ENCODE results near the gene CXorf38. TPM values are rescaled to one million over a fixed set of nuclear protein-coding genes. Genes with fewer than 3 reads are reported as not detected.

CXorf38 gene, protein sequence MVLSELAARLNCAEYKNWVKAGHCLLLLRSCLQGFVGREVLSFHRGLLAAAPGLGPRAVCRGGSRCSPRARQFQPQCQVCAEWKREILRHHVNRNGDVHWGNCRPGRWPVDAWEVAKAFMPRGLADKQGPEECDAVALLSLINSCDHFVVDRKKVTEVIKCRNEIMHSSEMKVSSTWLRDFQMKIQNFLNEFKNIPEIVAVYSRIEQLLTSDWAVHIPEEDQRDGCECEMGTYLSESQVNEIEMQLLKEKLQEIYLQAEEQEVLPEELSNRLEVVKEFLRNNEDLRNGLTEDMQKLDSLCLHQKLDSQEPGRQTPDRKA
- total RNA-seq (2014; rRNA removed) (16.2 and 18.3 TPM in 2 replicates), Bru-seq, nascent RNA (percentile 82 among the genes with signal in this experiment), BruChase-seq, experiment 1, labeled RNA remaining after a 6-hour chase (percentile 86 among the genes with signal in this experiment), BruChase-seq, experiment 2, labeled RNA remaining after a 2-hour chase (percentile 88 among the genes with signal in this experiment)
- long read RNA-seq, transcript CXorf38-201 (7 exons, 2,118 nt) = major isoform, 15 of 34 reads
- long read RNA-seq, partial matches to known transcripts = 4 of 34 reads
- long read RNA-seq, other reads (novel, unspliced or antisense) = 15 of 34 reads

GRCh38 chrX:40647307-40648197 is at the start of gene CXorf38:
CXorf38 (minus strand) TSS chrX:40647561; CDS start chrX:40647520, 41 bp downstream.
- H3K4me3 ChIP-seq (ENCODE audit: low read length) = peak within 1 kb of the TSS; percentile 83
- CTCF ChIA-PET = no interaction called here
- peak within 1 kb of the TSS; percentile 79 for H3K4me2 ChIP-seq (ENCODE audit: low read length)
- H3K27ac ChIP-seq (ENCODE audit: low read length) = peak within 1 kb of the TSS; percentile 61
- POLR2A ChIA-PET (ENCODE audit: unreplicated experiment) = no interaction called here
- BruUV-seq (replicated peaks) = no TSS peak
- intact Hi-C loops (cut with micrococcal nuclease) = no loop called here
- TF ChIP-seq EZH2 (IDR thresholded peaks at IDR 0.05; ENCODE audit: low read length, unreplicated experiment) = no peak
- H2AFZ ChIP-seq (ENCODE audit: low read length) = peak within 1 kb of the TSS; percentile 73
- no peaks in the 10 kb centered on the region for H4K20me1 ChIP-seq (ENCODE audit: low read length)
- peak; percentile 94 for DNase-seq
- H3K27me3 ChIP-seq (ENCODE audit: low read length) = no peaks in the 10 kb centered on the region
- H3K9ac ChIP-seq (ENCODE audit: low read length) = peak within 1 kb of the TSS; percentile 93
- H3K36me3 ChIP-seq (ENCODE audit: low read depth, low read length) = peaks cover 4% of the 10 kb centered on the region; the same call in 1 of the 2 replicates
- H3F3A ChIP-seq (ENCODE audit: low read length, unreplicated experiment) = no peaks in the 10 kb centered on the region
- peaks cover 47% of the 10 kb centered on the region for H3K79me2 ChIP-seq (ENCODE audit: low read length)
- peak; percentile 71 for ATAC-seq
- peaks cover 18% of the 10 kb centered on the region for H3K4me1 ChIP-seq (ENCODE audit: insufficient read depth, low read length)
- no peaks in the 10 kb centered on the region for H3K9me3 ChIP-seq (ENCODE audit: low read length)
- no peaks in the 10 kb centered on the region for H3K9me2 ChIP-seq (replicated peaks; ENCODE audit: low read length)

DNA sequence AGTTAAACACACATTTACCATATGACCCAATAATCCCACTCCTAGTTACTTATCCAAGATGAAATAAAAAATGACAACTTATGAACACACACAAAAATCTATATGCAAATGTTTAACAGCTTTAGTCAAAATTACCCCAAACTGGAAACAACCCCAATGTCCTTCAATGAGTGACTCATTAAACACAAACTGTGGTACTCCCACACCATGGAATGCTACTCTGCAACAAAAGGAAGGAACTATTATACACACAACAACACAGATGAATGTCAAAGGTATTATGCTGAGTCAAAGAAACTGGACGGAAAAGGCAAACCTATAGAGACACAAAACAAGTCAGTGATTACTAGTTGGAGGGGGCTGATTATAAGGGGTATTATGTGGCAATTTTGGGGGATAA is 47.4 kb upstream of the CXorf38 start:
- no peaks in the 10 kb centered on the region for H3K27me3 ChIP-seq (ENCODE audit: low read length)
- ChIA-PET POLR2A (ENCODE audit: unreplicated experiment) (no interaction called here), CTCF (no interaction called here)
- H3K9ac ChIP-seq (ENCODE audit: low read length) = no peak overlapping the region
- no peak overlapping the region for H2AFZ ChIP-seq (ENCODE audit: low read length)
- H3K4me1 ChIP-seq (ENCODE audit: insufficient read depth, low read length) = no peaks in the 10 kb centered on the region
- BruUV-seq (replicated peaks) = no TSS peak
- no peaks in the 10 kb centered on the region for H3K9me2 ChIP-seq (replicated peaks; ENCODE audit: low read length)
- peaks cover 37% of the 10 kb centered on the region for H3K36me3 ChIP-seq (ENCODE audit: low read depth, low read length)
- H3K4me2 ChIP-seq (ENCODE audit: low read length) = no peak overlapping the region
- TF ChIP-seq EZH2 (IDR thresholded peaks at IDR 0.05; ENCODE audit: low read length, unreplicated experiment) (no peak), EZH2phosphoT487 (IDR thresholded peaks at IDR 0.05; ENCODE audit: borderline replicate concordance, low read length) (no peak)
- TF ChIP-seq, protein P1, sequence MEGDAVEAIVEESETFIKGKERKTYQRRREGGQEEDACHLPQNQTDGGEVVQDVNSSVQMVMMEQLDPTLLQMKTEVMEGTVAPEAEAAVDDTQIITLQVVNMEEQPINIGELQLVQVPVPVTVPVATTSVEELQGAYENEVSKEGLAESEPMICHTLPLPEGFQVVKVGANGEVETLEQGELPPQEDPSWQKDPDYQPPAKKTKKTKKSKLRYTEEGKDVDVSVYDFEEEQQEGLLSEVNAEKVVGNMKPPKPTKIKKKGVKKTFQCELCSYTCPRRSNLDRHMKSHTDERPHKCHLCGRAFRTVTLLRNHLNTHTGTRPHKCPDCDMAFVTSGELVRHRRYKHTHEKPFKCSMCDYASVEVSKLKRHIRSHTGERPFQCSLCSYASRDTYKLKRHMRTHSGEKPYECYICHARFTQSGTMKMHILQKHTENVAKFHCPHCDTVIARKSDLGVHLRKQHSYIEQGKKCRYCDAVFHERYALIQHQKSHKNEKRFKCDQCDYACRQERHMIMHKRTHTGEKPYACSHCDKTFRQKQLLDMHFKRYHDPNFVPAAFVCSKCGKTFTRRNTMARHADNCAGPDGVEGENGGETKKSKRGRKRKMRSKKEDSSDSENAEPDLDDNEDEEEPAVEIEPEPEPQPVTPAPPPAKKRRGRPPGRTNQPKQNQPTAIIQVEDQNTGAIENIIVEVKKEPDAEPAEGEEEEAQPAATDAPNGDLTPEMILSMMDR (conservative IDR thresholded peaks at IDR 0.05; ENCODE audit: low read depth, low read length) = no peak
- DNase-seq (peak; percentile 12), ATAC-seq (no peak)
- no peaks in the 10 kb centered on the region for H3F3A ChIP-seq (ENCODE audit: low read length, unreplicated experiment)
- no peak overlapping the region for H3K4me3 ChIP-seq (ENCODE audit: low read length)
- no peaks in the 10 kb centered on the region for H4K20me1 ChIP-seq (ENCODE audit: low read length)
- intact Hi-C loops (cut with micrococcal nuclease) = no loop called here
- H3K27ac ChIP-seq (ENCODE audit: low read length) = no peak overlapping the region
- no peaks in the 10 kb centered on the region for H3K79me2 ChIP-seq (ENCODE audit: low read length)
- H3K9me3 ChIP-seq (ENCODE audit: low read length) = no peaks in the 10 kb centered on the region

- Histone ChIP-seq H3K9ac (ENCODE audit: low read length) (no peak overlapping the region), H4K20me1 (ENCODE audit: low read length) (no peaks in the 10 kb centered on the region), H3K4me3 (ENCODE audit: low read length) (no peak overlapping the region), H3K9me2 (replicated peaks; ENCODE audit: low read length) (no peaks in the 10 kb centered on the region), H3F3A (ENCODE audit: low read length, unreplicated experiment) (no peaks in the 10 kb centered on the region), H3K79me2 (ENCODE audit: low read length) (no peaks in the 10 kb centered on the region), H3K27me3 (ENCODE audit: low read length) (no peaks in the 10 kb centered on the region), H3K9me3 (ENCODE audit: low read length) (no peaks in the 10 kb centered on the region), H2AFZ (ENCODE audit: low read length) (no peak overlapping the region), H3K4me2 (ENCODE audit: low read length) (no peak overlapping the region), H3K36me3 (ENCODE audit: low read depth, low read length) (peaks cover 17% of the 10 kb centered on the region), H3K27ac (ENCODE audit: low read length) (no peak overlapping the region), H3K4me1 (ENCODE audit: insufficient read depth, low read length) (no peaks in the 10 kb centered on the region)
- ChIA-PET POLR2A (ENCODE audit: unreplicated experiment) (no interaction called here), CTCF (no interaction called here)
- BruUV-seq (replicated peaks) = no TSS peak
- intact Hi-C loops (cut with micrococcal nuclease) = no loop called here
- no peak for TF ChIP-seq EZH2 (IDR thresholded peaks at IDR 0.05; ENCODE audit: low read length, unreplicated experiment)
- no peak for TF ChIP-seq EZH2phosphoT487 (IDR thresholded peaks at IDR 0.05; ENCODE audit: borderline replicate concordance, low read length)
- TF ChIP-seq, protein P1 (conservative IDR thresholded peaks at IDR 0.05; ENCODE audit: low read depth, low read length) = no peak
- ATAC-seq = no peak
- no peak for DNase-seq
Measured at GRCh38 chrX:40688929-40689328, 41.6 kb upstream of the CXorf38 start.

All from PC-3 (cell line).